HG02763 (cell line): ENCODE measurements around the gene ANO2.

Experiments
- ATAC-seq: cut with Tn5 transposase; IDR thresholded peaks from one replicate; pipeline ENCODE4 v1.9.1; 2021; ENCODE audit warnings: mild to moderate bottlenecking, moderate library complexity; ENCODE audit not compliant: unreplicated experiment

The ANO2 gene

GRCh38 chr12:5964913-5965900 lies 20.1 kb upstream of the ANO2 start:
- ATAC-seq: no peak

DNA sequence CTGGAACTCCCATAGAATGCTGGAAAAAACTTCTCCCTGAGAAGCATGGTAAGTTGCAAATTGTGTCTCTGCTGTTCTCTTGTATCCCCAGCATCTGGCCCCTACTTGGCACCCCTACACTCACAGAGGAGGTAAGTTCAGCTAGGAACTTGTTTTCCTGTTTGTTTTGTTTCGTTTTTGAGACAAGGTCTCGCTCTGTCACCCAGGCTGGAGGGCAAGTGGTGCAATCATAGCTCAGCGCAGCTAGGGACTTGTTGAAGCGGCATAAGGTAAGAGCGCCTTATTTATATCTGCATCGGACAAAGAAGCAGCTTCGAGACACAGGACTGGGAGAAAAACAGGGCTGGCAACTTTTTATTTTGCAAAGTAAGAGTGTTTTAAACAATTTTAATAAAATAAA lies 18.5 kb upstream of the ANO2 start:
- ATAC-seq: no peak

- no peak for ATAC-seq
Observed at GRCh38 chr12:5960783-5961182, 15.7 kb upstream of the ANO2 start.

- no peak for ATAC-seq
Observed at GRCh38 chr12:5956987-5957386, 11.9 kb upstream of the ANO2 start.

DNA sequence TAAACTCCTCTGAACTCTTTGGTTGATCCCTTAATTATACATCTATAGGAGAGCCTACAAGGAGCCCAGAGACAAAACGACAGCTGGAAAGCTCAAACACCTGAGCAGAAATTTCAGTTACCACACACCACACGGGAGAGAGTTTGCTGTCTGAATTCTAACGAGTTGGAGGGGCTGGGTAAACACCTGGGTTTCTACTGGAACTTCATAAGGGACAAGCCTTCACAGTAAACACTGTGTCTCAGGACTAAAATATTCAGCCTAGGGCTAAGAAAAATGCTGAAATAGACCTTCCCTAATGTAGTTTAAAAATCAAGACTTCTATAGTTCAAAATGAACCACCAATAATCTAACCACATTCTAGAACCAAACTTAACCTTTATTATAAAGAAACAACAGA lies 9.6 kb upstream of the ANO2 start:
- no peak for ATAC-seq

GRCh38 chr12:5953835-5954586 lies 9.0 kb upstream of the ANO2 start:
- no peak for ATAC-seq

DNA sequence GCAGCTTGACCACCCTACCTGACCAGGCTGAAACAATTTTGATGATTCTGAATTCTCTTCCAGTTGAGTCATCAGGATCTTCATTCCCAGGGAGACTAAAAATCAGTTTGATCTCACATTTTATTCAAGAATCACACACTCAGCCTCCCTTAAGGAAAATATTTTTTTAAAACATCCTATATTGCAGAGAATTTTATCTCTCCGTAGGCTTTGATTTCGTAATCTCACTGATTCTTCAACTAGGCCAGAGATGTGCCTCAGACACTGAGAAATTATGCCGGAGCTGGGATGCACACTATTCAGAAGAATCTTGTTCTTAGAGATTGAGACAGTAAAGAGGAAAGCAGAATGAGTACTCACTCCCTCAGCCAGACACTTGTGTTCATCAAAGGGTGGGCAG lies 7.0 kb upstream of the ANO2 start:
- no peak for ATAC-seq

DNA sequence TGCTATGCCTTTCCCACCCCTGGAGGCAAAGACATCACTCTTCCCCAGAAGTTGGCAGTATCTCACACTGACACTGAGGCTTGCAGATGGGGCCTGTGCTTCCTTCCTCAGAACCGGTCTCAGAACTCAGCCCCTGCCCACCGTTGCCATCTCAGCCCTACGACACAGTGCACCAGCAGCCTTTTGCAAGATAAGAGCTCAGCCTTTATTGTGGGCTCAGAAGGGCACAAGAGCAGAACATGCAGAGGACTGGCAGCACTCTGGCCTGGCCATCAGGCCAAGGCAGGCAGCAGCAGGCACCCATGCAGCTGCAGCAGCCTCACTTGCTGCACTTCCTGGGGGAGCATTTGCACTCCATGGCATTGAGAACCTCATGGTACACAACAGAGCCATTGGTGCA lies 3.6 kb upstream of the ANO2 start:
- ATAC-seq: no peak

DNA sequence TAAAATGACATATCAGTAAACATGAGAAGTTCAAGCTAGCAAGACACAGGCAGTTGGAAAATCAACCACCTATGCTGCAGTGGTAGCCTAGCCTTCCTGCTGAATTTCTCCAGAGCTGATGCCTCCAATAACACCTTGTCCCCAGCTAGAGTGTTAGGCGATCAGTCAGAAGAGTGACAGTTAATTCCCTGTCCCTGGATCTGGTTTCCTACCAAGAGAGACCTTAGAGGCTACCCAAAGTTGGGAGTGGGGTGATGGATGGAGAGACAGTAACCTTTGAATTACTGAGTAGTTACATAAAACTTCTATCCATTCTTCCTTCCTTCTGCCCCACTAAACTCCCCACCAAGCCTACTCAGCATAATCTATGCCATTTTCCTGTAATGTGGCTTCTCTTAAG lies 1.9 kb upstream of the ANO2 start:
- ATAC-seq: no peak

DNA sequence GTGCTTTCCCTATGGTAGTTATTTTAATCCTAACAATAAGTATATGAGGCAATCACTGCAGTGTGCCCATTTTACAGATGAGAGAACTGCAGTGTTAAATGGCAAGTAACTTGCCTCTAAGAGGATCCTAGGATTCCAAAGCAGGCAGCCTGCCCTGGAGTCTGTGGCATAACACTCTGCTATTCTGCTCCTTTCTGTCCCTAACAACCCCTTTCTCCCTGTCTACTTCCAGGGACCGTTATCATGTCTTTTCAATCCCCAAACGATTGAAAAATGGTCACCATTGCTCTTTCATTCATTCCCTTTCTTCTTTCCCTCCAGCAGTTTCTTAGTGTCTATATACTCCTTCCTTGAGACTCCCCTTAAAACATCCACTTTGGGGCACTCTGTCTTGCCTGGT lies 1.3 kb upstream of the ANO2 start:
- ATAC-seq: no peak

GRCh38 chr12:5944688-5945070 lies 380 bp downstream of the ANO2 start:
- no peak for ATAC-seq

DNA sequence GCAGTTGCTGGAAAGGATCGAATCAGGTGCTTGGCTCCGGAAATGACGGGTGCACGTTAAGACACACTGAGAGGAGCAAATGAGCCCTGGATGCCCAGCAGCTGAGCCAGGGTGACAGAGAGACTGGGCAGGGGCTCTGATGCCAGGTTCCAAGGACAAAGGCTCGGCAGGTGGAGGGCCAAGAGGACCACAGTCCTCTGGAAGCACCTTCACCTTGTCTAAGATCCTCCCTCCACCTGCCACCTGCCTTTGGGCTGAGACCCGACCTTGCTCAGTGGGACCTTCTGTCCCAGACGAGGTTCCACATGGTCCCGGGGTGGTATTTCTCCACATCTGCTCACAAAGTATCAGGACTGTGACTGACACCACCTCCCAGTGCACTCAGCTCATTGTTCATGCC lies 1.0 kb downstream of the ANO2 start:
- no peak for ATAC-seq

DNA sequence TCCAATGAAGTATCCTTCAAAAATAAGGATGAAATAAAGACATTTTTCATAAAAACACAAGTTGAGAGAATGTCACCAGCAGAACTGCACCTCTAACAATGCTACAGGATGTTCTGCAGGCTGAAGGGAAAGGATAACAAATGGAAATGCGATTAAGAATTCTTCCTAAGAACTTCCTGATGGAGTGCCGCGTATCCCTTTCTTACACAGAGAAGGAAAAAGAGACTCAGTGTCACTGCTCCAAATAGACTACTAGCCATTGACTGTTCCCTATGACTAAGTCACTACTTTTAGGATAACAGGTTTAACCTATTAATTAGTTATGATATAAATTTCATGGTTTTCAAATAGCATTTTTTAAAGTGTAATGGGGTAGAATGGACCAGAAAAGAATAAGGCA lies 3.2 kb downstream of the ANO2 start:
- ATAC-seq: no peak

DNA sequence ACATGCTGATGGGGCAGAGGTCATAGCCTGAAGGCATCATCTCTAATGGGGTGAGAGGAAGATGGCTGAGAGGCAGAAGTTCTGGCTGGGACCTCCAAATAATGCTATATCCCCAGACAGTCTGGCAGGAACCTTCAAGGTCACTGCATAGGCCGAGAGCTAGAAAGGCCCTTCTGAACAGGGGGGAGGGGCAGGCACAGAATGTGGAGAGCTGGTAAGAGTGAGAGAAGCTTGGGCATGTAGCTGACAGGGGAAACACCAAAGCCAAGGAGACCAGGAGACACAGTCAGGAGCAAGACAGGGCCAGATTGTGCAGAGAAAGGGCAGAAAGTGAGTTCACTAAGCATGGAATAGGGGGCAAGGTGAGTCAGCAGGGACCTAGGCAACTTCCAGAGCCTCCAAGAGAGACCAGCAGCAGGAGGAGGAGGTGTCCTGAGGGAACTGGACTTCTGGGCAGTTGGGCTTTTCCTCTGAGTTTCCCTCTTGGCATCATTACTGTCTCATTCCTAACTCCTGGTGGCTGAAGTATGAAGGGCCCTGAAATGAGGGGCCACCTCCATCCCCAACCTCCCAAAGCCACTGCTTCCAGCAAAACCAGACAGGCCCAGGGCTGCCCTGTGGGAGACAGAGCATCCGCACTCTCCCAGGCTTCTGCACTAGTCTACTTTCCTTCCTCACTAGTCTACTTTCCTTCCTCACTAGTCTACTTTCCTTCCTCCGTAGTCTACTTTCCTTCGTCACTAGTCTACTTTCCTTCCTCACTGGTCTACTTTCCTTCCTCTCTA lies 17.1 kb downstream of the ANO2 start:
- ATAC-seq: no peak

- no peak for ATAC-seq
Observed at GRCh38 chr12:5925646-5926045, 19.4 kb downstream of the ANO2 start.

- no peak for ATAC-seq
Observed at GRCh38 chr12:5924342-5924741, 20.7 kb downstream of the ANO2 start.

DNA sequence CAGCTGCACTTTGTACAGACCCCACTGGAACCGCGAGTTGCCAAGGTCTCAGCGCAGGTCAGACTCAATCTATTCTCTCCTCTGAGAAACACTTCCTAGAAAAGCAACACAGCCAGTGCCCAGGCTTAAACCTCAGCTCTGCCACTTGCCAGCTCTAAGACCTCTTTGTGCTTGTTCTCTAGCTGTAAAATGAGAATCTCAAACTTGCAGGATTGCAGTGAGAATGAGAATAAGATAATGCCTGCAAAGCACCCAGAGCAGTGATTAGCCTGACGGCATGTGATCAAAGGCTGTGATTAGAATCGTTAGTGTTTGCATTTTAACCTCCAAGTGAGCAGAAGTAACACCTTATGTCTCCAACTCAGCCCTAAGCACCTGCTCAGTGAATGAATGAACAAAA lies 21.3 kb downstream of the ANO2 start:
- no peak for ATAC-seq

GRCh38 chr12:5923043-5923605 lies 21.9 kb downstream of the ANO2 start:
- ATAC-seq: no peak

DNA sequence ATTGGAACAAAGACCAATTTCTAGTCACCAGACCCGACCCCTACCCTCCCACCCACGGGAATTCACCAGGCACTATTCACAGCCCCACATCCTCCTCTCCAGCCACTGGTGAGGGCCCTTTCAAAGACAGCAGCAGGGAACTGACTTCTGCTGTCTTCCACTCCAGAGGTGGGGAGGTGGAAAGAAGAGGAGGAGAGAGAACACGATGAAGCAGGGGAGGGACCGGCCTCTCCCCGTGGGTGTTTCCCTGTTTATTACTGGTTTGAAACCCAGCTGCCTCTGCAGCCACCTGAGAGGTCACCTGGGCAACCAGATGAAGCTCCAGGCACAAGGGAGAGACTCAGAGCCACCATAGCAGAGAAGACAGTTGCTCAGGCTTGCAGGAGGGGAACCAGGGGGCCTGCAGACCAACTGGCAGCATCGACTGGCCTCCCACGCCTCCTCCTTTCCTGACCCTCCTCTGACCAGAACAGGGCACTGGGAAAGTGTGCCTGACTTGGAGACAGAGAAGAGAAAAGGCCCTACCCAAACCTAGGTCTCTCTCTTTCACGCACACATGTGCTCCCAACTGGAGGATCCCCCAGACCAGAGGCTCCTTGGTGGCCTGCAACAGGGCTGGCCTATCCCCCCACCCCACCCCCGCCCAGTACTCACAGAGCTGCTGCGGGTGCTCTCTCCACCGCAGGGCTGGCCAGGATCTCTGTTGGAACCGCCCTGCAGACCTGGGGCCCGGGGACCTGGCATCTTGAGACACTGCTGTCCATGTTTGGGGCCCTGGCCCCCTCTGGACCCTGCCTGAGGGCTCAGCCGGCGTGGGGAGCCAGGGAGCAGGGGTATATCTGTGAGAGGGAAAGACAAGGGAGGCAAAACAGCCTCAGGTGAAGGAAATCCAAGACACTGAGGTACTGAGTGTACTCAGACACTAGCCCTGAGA lies 22.8 kb downstream of the ANO2 start:
- ATAC-seq: no peak
